PC-9 (cell line): Measurements from ENCODE around the gene CBX5. TPM values are rescaled to one million over a fixed set of nuclear protein-coding genes. Genes with fewer than 3 reads are reported as not detected.

Source experiments
- BruUV-seq: library from RNA; stranded (reverse); fragments of 400-500 nt; replicated peaks from 2 replicates; lab custom pipeline; 2021; lab: Mats Ljungman, UMichigan
- CTCF ChIA-PET: fragments of 300-600 bp; sonication (Branson Sonifier 250); formaldehyde crosslinking; loops from one replicate; lab custom pipeline; 2022; ENCODE audit warnings: antibody characterized with exemption; lab: Charles Lee
- POLR2A ChIA-PET: fragments of 300-600 bp; sonication (Branson Sonifier 250); formaldehyde crosslinking; loops from one replicate; lab custom pipeline; 2022; ENCODE audit warnings: antibody characterized with exemption; ENCODE audit not compliant: unreplicated experiment; lab: Charles Lee
- DNase-seq, 2 experiments: peaks; one replicate each; pipeline versions ENCODE4 v3.0.0 to v3.0.0-alpha.2; 2015 to 2022; ENCODE audit warnings: mixed read lengths in 1 of 2
- H2AFZ ChIP-seq: fragments of 200-600 bp; sonication (generic); 2 replicates; pipeline ENCODE4 v1.8.1; 2017; ENCODE audit warnings: antibody characterized with exemption
- H3F3A ChIP-seq: fragments of 200-600 bp; sonication (generic); 2 replicates; pipeline ENCODE4 v1.8.1; 2017; ENCODE audit warnings: antibody characterized with exemption, mild to moderate bottlenecking, low read depth; ENCODE audit not compliant: insufficient read depth
- H3K27ac ChIP-seq: fragments of 200-600 bp; sonication (generic); 2 replicates; pipeline ENCODE4 v1.6.1; 2016; ENCODE audit warnings: mixed run types
- H3K27me3 ChIP-seq: fragments of 200-600 bp; sonication (generic); 2 replicates; pipeline ENCODE4 v1.6.1; 2016; ENCODE audit warnings: low read depth, mixed run types; ENCODE audit not compliant: insufficient read depth
- H3K36me3 ChIP-seq: fragments of 200-600 bp; sonication (generic); 2 replicates; pipeline ENCODE4 v1.6.1; 2016; ENCODE audit warnings: low read depth, mixed run types
- H3K4me1 ChIP-seq: fragments of 200-600 bp; sonication (generic); replicated peaks from 2 replicates; pipeline ENCODE4 v1.6.1; 2016; ENCODE audit warnings: mixed run types; ENCODE audit not compliant: insufficient read depth
- H3K4me2 ChIP-seq: fragments of 200-600 bp; sonication (generic); 2 replicates; pipeline ENCODE4 v1.6.1; 2017; ENCODE audit warnings: mixed run types
- H3K4me3 ChIP-seq: fragments of 200-600 bp; sonication (generic); 2 replicates; pipeline ENCODE4 v1.6.1; 2016; ENCODE audit warnings: mixed run types
- H3K79me2 ChIP-seq: fragments of 200-600 bp; sonication (generic); 2 replicates; pipeline ENCODE4 v1.6.1; 2017; ENCODE audit warnings: low read depth, mixed run types
- H3K9me2 ChIP-seq: fragments of 200-600 bp; sonication (generic); 2 replicates; pipeline ENCODE4 v1.8.1; 2017; ENCODE audit warnings: mild to moderate bottlenecking; ENCODE audit not compliant: insufficient read depth
- H3K9me3 ChIP-seq: fragments of 200-600 bp; sonication (generic); 2 replicates; pipeline ENCODE4 v1.8.1; 2016; ENCODE audit warnings: low read depth; ENCODE audit not compliant: insufficient read depth
- H4K20me1 ChIP-seq: fragments of 200-600 bp; sonication (generic); 2 replicates; pipeline ENCODE4 v1.8.1; 2017; ENCODE audit not compliant: insufficient read depth
- EZH2 ChIP-seq: fragments of 200-600 bp; sonication (generic); IDR thresholded peaks from 2 replicates; pipeline ENCODE4 v1.8.0; 2017; ENCODE audit warnings: antibody characterized with exemption, low read depth
- intact Hi-C: fragments of 100-400 bp; cut with micrococcal nuclease; formaldehyde crosslinking; loops from one replicate; pipeline ENCODE4 v1.10.0; 2022; ENCODE audit not compliant: unreplicated experiment
- total RNA-seq: library from RNA; stranded (reverse); gene quantifications from 2 replicates; pipeline ENCODE4 v1.2.3, GENCODE V29; 2021
- TF ChIP-seq, protein P1 (sequence below): fragments of 200-600 bp; sonication (generic); conservative IDR thresholded peaks from 2 replicates; pipeline ENCODE4 v1.6.1; 2017; ENCODE audit warnings: mixed run types, antibody characterized with exemption, mild to moderate bottlenecking, moderate library complexity

CBX5 gene
- total RNA-seq, 1 experiment from 2014 or later: 154 TPM

DNA sequence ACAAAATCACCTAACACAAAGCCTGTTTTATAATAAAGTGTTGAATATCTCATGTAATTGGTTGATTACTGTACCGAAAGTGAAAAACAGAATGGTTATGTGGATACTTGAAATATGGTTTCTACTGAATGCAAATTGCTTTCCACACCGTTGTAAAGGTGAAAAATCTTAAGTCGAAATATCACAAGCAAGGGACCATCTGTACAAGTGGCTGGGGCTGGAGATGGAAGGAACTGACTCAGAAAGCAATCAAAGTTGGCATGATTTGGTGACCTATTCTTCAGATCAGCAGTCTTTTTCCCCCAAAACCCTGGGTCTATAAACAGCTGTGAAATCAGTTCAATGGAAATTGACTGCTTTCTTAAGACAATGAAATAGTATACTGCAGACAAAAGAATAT is 3.6 kb downstream of the CBX5 start:
- Histone ChIP-seq H3K36me3 (peaks cover 38% of the 10 kb centered on the region), H3F3A (peaks cover 39% of the 10 kb centered on the region), H3K27me3 (no peaks in the 10 kb centered on the region), H3K4me2 (no peak overlapping the region), H4K20me1 (peaks cover under 1% of the 10 kb centered on the region; the same call in 1 of the 2 replicates), H3K4me1 (peaks cover 15% of the 10 kb centered on the region), H3K27ac (no peak overlapping the region), H3K9me2 (no peaks in the 10 kb centered on the region), H3K9me3 (no peaks in the 10 kb centered on the region), H2AFZ (no peak overlapping the region), H3K4me3 (no peak overlapping the region), H3K79me2 (peaks cover 73% of the 10 kb centered on the region)
- no TSS peak for BruUV-seq
- DNase-seq: no peak
- POLR2A ChIA-PET: no interaction called here
- CTCF ChIA-PET: interaction anchor here (0.6 kb wide), 1 partner anchor 85 kb away, joined by 10 read pairs; no protein-coding TSS in a partner anchor
- intact Hi-C loops: loop anchor here (5.0 kb wide), 1 partner anchor 34 kb away; no protein-coding TSS in a partner anchor
- no peak for TF ChIP-seq EZH2
- TF ChIP-seq, protein P1, sequence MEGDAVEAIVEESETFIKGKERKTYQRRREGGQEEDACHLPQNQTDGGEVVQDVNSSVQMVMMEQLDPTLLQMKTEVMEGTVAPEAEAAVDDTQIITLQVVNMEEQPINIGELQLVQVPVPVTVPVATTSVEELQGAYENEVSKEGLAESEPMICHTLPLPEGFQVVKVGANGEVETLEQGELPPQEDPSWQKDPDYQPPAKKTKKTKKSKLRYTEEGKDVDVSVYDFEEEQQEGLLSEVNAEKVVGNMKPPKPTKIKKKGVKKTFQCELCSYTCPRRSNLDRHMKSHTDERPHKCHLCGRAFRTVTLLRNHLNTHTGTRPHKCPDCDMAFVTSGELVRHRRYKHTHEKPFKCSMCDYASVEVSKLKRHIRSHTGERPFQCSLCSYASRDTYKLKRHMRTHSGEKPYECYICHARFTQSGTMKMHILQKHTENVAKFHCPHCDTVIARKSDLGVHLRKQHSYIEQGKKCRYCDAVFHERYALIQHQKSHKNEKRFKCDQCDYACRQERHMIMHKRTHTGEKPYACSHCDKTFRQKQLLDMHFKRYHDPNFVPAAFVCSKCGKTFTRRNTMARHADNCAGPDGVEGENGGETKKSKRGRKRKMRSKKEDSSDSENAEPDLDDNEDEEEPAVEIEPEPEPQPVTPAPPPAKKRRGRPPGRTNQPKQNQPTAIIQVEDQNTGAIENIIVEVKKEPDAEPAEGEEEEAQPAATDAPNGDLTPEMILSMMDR: no peak

DNA sequence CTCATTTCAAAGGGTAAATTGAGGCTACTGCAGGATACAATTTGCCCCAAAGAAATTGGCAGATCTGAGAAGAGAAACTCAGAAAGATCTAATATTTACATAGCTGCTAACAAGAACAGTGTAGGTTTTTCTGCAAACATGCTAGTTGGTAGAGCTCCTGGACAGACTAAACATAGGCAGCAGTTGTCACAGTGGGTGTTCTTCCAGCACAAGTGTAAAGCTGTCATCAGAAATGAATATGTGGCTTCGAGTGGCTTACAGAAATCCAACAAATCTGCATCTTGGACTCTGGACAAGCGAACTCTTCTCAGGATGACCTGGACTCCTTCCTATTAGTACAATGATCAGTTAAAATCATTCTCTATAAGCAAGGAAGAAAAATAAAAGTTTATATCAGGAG is 5.9 kb downstream of the CBX5 start:
- Histone ChIP-seq H3K36me3 (peaks cover 32% of the 10 kb centered on the region), H3K4me2 (no peak overlapping the region), H3K9me3 (no peaks in the 10 kb centered on the region), H3K79me2 (peaks cover 72% of the 10 kb centered on the region), H3K27ac (no peak overlapping the region), H2AFZ (no peak overlapping the region), H3F3A (peaks cover 46% of the 10 kb centered on the region; the same call in 1 of the 2 replicates), H4K20me1 (no peaks in the 10 kb centered on the region; the same call in 1 of the 2 replicates), H3K9me2 (no peaks in the 10 kb centered on the region), H3K4me3 (no peak overlapping the region), H3K27me3 (no peaks in the 10 kb centered on the region), H3K4me1 (peaks cover 15% of the 10 kb centered on the region)
- DNase-seq: no peak
- TF ChIP-seq EZH2: no peak
- TF ChIP-seq, protein P1: no peak
- intact Hi-C loops: no loop called here
- POLR2A ChIA-PET: no interaction called here
- no TSS peak for BruUV-seq
- CTCF ChIA-PET: no interaction called here

DNA sequence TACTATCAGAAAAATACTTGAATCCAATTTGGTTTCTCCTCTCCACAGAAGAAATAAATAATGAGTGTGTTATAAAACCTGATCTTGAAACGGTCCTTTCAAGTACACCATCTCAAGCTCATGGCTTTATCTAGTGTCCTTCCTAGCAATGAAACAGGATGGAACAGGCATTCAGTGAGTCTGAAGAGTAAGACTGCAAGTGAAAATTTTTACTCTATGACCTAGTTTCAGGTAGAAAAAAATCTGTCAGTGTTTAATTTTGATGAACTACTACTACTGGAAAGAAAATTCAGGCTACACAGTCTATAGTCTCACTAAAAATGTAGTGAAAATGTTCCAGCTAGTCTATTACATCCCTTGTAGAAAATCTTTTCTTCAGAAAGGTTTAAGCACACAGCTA is 7.7 kb downstream of the CBX5 start:
- H3K4me1 ChIP-seq: 0 out of 2 replicates have a peak, but pooled peaks cover 1% of the 10 kb centered on the region
- CTCF ChIA-PET: interaction anchor here (0.6 kb wide), 1 partner anchor 63 kb away, joined by 5 read pairs; no protein-coding TSS in a partner anchor

More for the DNA sequence above, 7.7 kb downstream of the CBX5 start:
- Histone ChIP-seq H3F3A (peaks cover 35% of the 10 kb centered on the region; the same call in 1 of the 2 replicates), H3K9me3 (no peaks in the 10 kb centered on the region), H3K4me2 (no peak overlapping the region), H2AFZ (no peak overlapping the region), H3K27me3 (no peaks in the 10 kb centered on the region), H3K27ac (peak overlapping the region; percentile 8; the same call in 1 of the 2 replicates), H3K4me3 (no peak overlapping the region), H3K79me2 (peaks cover 54% of the 10 kb centered on the region), H4K20me1 (no peaks in the 10 kb centered on the region), H3K36me3 (peaks cover 23% of the 10 kb centered on the region), H3K9me2 (no peaks in the 10 kb centered on the region)
- intact Hi-C loops: no loop called here
- BruUV-seq: no TSS peak
- POLR2A ChIA-PET: no interaction called here
- no peak for DNase-seq
- TF ChIP-seq, protein P1: no peak
- TF ChIP-seq EZH2: no peak
